Left ventricle myocardium superior (tissue), 1 donor: ENCODE results near the gene ZNF749. TPM values are rescaled to one million over a fixed set of nuclear protein-coding genes. Genes with fewer than 3 reads are reported as not detected.

Experiments used
- ATAC-seq: fragments of 200-7000 bp; cut with Tn5 transposase; one replicate; pipeline ENCODE4 v1.9.1; 2020; ENCODE audit warnings: mild to moderate bottlenecking, moderate library complexity
- DNase-seq: peaks from one replicate; pipeline ENCODE4 v3.0.0-alpha.2; 2020
- intact Hi-C: fragments of 100-400 bp; cut with micrococcal nuclease; formaldehyde crosslinking; loops from one replicate; pipeline ENCODE4 v1.11.0; 2022
- long read RNA-seq: library from polyadenylated mRNA; unstranded; transcript quantifications from one replicate; pipeline ENCODE4 v2.0.0, GENCODE V29; 2021
- total RNA-seq: library from RNA; stranded (reverse); fragmentation: NEBNext Ultra II Directional; extraction: Animal tissue kit (Norgen Biotek cat#: 25700); gene quantifications from one replicate; pipeline ENCODE4 v1.2.1, GENCODE V29; 2021
- donor health status: DM: no; HTN: yes; CAD: no; lungs with severe emphysema.

Gene ZNF749
- total RNA-seq = 3.3 TPM
- long read RNA-seq, partial matches to known transcripts = 0 of 6 reads
- long read RNA-seq, other reads (novel, unspliced or antisense) = 3 of 6 reads

- peak; percentile 96 for DNase-seq
- intact Hi-C loops = no loop called here
- peak; percentile 99 for ATAC-seq
Observed at GRCh38 chr19:57435062-57435978, at the start of gene ZNF749. Gene ZNF749, plus strand, starts transcription at chr19:57435325. Its CDS starts 254 bp downstream, at chr19:57435579.

- ATAC-seq (no peak), DNase-seq (no peak)
- intact Hi-C loops = no loop called here
Observed at GRCh38 chr19:57389194-57389729, 45.9 kb upstream of the ZNF749 start.

DNA sequence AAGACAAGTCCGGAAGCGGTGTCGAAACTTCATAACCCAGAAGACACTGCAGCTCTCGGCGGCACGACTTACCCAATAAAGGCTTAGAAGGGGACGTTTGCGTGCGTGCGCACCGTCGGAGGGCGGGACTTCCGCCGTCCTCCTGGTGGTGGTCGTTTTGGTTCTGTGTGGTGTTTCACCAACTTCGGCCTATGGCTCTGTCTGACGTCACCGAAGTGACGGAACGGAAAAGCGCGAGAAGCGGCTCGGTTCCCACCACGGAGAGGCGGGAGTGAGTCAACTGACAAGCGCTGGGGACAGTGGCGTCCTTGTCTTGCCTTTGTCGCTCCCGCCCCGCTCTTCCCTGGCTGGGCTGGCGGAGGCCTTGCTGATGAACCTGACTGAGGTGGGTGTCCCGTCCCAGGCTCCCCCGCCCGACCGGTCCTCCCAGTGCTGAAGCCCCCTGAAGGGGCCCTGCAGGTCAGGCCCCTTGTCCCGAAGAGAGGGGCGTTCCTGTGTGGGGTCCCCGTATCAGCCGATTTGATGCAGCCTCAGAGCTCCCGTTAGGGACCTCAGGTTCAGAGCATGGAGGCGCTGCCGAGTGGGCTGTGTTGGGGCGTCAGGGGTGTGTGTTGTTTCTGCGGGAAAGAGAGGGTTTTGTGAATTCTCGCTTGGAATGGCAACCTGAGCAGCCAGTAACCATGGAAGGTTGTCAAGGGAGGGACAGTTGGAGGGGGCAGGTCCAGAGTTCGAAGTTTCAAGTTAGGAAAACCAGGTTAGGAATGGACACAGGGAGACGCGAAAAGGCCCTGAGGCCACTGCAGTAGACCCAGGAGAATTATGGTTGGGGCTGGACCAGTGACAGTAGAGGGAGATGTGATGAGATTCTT lies 45.2 kb upstream of the ZNF749 start, which contains the start of gene ZNF548:
Gene ZNF548, plus strand, starts transcription at position 125 of the 869 bp plus-strand sequence. Its CDS starts 246 bp downstream, at position 371.
- intact Hi-C loops = no loop called here
- peak; percentile 99 for ATAC-seq
- peak; percentile 97 for DNase-seq

GRCh38 chr19:57395710-57396109 lies 39.4 kb upstream of the ZNF749 start:
- ATAC-seq (peak; percentile 52), DNase-seq (no peak)
- intact Hi-C loops = no loop called here

DNA sequence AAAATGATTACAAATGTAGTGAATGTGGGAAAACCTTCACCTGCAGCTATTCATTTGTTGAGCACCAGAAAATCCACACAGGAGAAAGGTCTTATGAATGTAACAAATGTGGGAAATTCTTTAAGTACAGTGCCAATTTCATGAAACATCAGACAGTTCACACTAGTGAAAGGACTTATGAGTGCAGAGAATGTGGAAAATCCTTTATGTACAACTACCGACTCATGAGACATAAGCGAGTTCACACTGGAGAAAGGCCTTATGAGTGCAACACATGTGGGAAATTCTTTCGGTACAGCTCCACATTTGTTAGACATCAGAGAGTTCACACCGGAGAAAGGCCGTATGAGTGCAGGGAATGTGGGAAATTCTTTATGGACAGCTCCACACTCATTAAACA lies 36.3 kb upstream of the ZNF749 start:
- ATAC-seq = no peak
- no peak for DNase-seq
- intact Hi-C loops = no loop called here

DNA sequence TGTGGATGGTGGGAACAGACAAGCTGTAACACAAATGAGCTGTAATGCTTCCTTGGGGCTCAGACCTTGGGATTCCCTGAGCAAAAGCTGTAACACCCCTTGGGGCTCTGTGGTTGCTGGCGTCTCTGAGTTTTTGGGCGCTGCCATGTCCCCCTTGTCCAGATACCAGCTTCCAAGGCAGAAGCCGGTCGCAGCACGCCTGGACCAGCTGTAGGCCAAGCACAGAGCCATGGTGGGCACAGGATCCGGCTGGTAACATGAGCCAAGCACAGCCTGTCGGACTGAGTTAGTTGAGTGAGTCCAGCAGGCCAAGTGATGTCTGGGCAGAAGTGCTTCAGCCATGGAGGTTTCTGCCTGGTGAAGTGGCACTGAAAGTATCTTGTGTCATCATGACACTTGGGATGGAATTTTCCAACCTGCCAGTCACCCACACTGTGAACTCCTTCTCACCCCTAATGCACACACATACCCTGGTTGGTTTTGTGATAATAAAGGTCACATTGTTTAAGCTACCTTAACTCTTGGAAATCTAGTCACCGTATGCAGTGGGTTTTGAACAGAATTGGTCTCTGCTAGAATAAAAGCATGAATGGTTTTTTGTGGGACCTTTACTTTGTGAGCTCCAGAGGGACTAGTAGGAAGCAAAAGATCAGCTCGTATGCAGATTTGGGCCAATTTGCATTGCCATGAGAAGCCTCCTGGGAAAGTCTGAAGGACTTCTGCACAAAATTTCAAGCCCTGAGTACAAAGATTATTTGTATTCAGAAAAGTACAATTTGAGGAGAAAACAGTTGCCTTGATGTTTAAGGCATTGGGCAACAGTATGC lies 31.2 kb upstream of the ZNF749 start:
- DNase-seq (no peak), ATAC-seq (no peak)
- intact Hi-C loops = no loop called here

DNA sequence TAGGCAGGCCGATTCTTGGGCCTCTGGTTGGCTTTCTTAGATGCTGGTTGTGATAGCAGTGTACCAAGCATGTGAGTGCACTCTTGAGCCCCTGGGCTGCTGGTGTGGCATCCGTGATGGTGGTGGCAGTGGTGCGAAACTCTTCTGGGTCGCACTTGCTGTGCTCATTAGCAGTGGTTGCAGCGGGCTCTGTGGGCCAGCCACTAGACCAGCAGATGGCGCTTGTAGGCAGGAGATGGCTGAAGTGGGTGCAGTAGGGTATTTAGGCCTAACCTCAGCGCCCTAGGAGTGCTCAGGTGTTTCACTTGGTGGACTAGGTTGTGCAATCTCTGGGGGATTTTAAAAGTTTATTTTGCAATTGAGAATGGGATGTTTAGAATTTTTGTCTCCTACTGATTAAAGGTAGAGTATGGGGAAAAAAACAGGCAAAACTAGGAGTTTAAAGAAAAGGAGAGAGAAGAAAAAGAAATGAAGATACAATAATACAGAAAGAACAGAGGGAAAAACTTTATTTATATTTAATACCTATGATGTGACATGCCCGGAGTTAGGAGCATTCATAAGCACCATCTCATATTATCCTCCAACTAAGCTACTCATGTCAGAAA lies 28.5 kb upstream of the ZNF749 start:
- intact Hi-C loops = no loop called here

GRCh38 chr19:57410877-57411671 lies 24.1 kb upstream of the ZNF749 start, which contains the start of gene ZNF17:
Gene ZNF17, plus strand, starts transcription at chr19:57411161. Its CDS starts 2,455 bp downstream, at chr19:57413616.
- peak; percentile 100 for ATAC-seq
- intact Hi-C loops = no loop called here

More for the DNA sequence above, 28.5 kb upstream of the ZNF749 start:
- peak; percentile 61 for ATAC-seq
- peak; percentile 65 for DNase-seq

GRCh38 chr19:57419439-57419838 lies 15.7 kb upstream of the ZNF749 start:
- no peak for ATAC-seq
- intact Hi-C loops = no loop called here
- no peak for DNase-seq

More at GRCh38 chr19:57410877-57411671, 24.1 kb upstream of the ZNF749 start, which contains the start of gene ZNF17:
- peak; percentile 95 for DNase-seq

GRCh38 chr19:57421037-57421436 lies 14.1 kb upstream of the ZNF749 start:
- DNase-seq = no peak
- intact Hi-C loops = no loop called here
- no peak for ATAC-seq

DNA sequence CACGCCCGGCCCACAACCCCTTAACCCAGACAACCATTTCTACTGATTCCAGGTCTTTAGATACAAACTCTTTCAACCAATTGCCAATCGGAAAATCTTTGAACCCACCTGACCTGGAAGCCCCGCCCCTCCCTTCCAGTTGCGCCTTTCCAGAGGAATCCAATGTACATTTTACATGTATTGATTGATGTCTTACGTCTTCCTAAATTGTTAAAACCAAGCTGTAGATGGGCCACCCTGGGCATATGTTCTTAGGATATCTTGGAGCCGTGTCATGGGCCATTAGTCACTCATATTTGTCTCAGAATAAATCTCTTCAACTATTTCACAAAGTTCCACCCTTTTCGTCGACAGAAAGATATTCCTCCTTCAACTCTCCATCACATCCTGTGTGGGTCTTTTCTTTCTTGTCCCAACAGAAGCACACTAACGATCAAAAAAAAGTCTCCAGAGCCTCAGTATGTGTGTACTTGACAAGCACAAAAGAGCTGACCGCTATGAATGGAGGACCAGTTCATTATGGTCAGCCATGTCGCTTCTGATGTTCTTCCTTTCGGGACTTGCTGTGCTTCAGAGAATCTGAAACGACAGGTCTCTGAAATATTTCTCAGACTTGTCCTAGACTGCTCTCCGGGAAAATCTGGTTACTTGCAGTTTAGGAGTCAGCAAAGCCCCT lies 601 bp upstream of the ZNF749 start:
- no peak for ATAC-seq
- DNase-seq = no peak
- intact Hi-C loops = no loop called here

GRCh38 chr19:57436417-57436816 lies 1.3 kb downstream of the ZNF749 start:
- ATAC-seq = no peak
- DNase-seq = no peak
- intact Hi-C loops = no loop called here

DNA sequence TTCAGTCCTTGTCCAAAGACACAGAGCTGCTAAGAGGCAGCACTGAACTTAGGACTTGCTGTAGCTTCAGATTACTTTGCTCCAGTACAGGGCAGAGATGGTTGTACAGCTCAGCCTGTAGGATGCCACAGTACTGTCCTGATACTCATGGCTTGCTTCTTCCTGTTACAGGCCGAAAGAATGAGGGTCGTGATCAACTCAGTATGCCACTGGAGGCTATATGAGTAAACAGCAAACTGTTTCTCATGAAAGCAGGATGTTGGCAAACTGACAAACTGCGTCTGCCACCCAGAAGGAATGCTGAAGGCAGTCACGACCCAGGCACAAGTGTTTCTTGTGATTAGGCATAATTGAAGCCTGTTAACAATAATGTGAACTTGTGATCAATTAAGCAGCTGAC lies 2.8 kb downstream of the ZNF749 start:
- intact Hi-C loops = no loop called here
- DNase-seq = no peak
- no peak for ATAC-seq

DNA sequence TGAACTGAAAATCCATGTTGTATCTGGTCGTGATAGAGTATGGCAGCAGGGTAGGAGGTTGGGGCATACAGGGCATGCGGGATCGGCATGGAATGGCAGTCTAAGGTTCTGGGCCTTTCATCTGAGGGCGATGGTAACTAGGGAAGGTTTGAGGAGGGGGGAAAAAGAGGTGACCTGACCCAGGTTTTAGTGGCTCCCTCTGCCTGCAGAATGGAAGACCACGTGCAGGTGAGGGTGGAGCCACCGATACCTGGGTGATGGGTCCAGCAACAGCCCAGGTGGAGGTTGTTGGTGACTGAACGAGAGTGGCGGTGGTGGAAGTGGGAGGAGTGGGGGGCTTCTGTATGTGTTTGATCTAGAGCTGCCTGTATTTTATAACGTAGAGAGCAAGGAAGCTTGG lies 3.8 kb downstream of the ZNF749 start:
- ATAC-seq (no peak), DNase-seq (no peak)
- intact Hi-C loops = no loop called here

- peak; percentile 85 for ATAC-seq
- no peak for DNase-seq
- intact Hi-C loops = no loop called here
Observed at GRCh38 chr19:57441979-57442752, 7.0 kb downstream of the ZNF749 start.

DNA sequence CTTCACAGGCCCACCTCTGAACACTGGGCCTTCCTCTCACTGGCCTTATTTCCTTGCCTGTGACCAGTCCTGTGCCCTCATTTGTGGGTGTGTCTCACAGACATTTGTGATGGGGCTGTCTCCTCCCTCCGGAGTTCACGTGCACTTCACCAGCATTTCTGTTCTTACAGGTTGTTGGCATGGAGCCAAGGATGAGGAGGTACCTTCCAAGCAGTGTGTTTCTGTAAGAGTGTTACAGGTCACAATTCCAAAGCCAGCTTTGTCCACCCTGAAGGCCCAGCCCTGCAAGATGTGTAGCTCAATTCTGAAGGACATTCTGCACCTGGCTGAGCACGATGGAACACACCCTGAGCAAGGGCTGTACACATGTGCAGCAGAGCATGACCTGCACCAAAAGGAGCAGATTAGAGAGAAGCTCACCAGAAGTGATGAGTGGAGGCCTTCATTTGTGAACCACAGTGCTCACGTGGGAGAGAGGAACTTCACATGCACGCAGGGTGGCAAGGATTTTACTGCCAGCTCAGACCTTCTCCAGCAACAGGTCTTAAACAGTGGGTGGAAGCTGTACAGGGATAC lies 8.1 kb downstream of the ZNF749 start:
- no peak for DNase-seq

More for the DNA sequence above, 8.1 kb downstream of the ZNF749 start:
- ATAC-seq = peak; percentile 10
- intact Hi-C loops = no loop called here
